Right forelimb (tissue), 1 donor: ENCODE measurements around the gene SLC6A6.

Source experiments
- DNase-seq: peaks from one replicate; pipeline ENCODE4 v3.0.0-alpha.2; 2018

The SLC6A6 gene

GRCh38 chr3:14438262-14438661 lies 35.9 kb downstream of the SLC6A6 start:
- DNase-seq: no peak

- no peak for DNase-seq
These were observed 36.5 kb downstream of the SLC6A6 start for GRCh38 chr3:14438929-14439328.

DNA sequence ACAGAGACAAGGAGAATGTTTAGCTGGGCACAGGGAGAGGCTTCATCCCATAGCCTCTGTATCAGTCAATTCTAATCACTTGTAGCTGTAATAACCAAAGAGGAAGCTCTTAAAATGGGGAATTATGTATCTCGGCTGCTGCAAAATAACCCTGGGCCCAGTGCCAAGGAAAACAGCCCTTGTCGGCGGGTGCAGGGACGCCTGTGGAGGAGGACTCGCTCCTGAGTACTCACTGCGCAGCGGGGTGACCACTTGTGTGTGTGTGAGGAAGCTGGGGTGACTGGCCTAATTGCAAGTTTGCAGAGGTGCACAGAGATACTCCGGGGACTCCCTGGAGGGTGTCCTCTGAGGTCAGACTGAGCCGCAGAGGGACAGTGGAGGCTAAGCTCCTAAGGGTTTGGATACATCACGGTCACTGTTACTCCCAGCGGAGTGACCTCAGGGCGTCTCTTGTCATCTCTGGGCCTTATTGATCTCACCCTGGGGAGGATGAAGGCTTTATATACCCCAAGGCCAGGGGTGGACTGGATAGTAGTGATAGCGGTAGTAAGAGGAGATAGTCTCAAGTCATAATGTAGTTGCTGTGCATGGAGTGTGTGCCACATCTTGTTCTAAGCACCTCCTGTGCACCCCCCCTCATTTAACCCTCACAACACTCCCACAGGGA lies 37.2 kb downstream of the SLC6A6 start:
- DNase-seq: peak; percentile 67

DNA sequence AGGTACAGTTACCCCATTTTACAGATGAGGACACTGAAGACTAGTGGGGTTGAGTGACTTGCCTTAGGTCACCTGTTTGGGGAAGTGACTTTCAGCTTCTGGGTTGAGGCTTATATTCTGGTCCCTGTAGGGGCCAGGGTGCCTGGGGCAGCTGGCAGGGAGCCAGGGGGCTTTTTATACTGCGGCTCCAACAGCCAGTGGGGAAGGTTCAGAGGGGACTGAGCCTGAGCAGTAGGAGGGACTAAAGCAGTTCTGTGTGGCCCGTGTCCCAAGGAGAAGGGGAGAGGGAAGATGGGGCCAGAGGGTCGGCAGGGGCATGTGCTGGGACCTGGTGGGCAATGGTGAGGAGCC lies 37.7 kb downstream of the SLC6A6 start:
- no peak for DNase-seq

DNA sequence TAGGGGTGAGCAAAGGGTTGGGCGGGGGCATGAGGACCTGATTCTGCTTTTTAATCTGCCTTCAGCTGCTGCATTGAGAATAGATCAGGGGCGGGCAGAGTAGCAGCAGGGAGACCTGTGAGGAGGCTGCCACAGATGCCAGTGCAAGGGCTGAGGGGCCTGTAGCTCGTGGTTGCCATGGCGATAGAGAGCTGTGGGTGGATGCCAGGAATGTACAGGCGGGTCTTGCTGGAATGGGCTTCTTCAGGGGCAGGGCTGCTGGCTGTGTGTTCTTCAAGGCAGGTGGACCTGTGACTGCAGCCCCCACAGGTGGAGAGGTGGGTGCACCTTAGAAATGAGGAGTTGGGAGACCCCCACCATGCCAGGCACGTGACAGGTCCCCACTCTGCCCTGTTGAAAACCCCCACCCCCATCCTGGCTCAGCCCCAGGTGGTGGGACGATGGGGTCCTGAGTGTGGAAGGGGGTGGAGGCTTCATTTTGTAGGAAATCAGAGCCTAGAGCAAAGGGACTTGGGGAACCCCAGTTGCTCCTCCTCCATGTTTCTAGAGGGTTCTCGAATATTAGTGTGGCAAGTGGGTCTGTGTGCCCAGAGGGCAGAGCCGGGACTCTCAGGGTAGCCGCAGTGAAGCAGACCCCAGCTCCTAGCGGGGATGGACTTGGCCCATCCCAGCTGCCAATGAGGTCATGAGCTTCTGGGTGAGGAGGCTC lies 38.3 kb downstream of the SLC6A6 start:
- no peak for DNase-seq

- no peak for DNase-seq
These were observed 39.0 kb downstream of the SLC6A6 start for GRCh38 chr3:14441240-14441919.

GRCh38 chr3:14441920-14442300 lies 39.5 kb downstream of the SLC6A6 start:
- DNase-seq: no peak

GRCh38 chr3:14444380-14444779 lies 42.0 kb downstream of the SLC6A6 start:
- no peak for DNase-seq

DNA sequence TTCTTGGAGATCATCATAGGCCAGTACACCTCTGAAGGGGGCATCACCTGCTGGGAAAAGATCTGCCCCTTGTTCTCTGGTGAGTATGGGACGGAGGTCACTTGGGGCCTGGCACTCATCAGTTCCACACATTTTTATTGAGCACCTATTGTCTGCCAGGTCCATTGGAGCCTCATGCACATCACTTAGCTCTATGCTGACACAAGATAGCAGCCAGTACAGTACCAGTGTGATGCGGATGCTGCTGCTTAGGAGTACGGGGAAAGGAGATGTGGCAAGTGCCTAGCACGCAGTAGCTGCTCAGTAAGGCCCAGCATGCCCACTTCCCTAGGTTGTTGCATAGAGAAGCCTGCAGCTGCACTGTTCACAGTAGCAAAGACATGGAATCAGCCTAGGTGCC lies 43.4 kb downstream of the SLC6A6 start:
- DNase-seq: no peak

- no peak for DNase-seq
These were observed 44.7 kb downstream of the SLC6A6 start for GRCh38 chr3:14446988-14447570.

DNA sequence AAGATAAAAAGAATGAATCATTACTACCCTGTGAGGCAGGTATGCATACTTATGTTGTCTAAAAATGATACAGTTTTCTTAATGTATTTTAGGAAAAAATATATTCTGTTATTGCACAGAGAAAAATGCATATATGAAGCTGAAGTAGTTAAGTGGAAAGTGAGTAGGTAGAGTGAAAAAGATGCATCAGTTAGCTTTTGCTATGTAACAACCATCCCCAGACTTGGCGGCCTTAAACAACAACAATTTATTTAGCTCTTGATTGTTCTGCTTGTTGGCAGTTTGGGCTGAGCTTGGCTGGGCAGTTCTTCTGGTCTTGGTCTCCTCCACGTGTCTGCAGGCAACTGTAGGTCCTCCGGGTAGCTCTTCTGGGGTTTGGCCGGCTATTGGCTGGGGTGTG lies 45.7 kb downstream of the SLC6A6 start:
- DNase-seq: no peak

DNA sequence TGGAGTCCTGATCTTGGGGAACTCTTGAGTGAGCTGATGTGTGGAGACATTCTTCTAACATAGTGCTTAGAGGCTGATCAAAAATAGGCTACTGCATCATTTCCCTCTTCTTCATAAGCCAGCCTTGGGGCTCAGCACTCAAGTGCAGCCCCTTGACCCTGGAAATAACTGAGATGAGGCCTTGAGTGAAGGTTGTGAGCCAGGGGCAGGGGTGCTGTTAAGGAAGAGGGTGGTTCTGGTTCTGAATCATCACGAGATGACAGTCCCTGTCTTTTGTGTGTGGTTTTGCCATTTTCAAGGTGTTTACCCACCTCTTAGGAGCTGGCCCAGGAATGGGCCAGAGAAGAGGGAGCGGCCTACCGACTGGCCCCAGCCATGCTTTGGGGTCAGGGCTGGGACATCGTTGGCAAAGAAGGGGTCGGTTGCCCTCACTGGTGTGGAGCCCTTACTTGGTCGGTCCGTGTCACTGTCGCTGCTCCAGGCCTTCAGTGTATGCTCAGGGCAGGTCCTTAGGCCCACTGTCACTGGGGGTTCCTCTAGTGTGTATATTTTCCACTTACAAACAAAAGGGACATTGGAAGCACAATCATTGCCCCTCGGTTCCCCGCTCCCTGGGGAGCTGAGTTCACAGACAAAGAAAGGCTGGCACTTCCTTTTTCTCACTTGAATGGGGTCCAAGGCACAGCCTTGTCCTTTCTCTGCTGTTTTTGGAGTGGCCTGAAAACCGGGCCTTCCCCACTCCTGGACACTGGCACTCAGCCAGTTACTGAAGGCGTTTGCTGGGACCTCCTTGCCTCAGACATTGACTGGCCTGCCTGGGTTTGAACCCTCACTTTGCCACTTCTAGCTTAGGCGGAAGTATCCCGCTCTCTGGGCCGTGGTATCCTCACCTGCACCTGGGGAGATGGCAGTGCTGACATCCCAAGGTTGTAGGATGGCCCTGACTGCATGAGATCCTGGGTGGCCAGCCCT lies 46.6 kb downstream of the SLC6A6 start:
- no peak for DNase-seq

GRCh38 chr3:14450506-14450905 lies 48.1 kb downstream of the SLC6A6 start:
- no peak for DNase-seq

DNA sequence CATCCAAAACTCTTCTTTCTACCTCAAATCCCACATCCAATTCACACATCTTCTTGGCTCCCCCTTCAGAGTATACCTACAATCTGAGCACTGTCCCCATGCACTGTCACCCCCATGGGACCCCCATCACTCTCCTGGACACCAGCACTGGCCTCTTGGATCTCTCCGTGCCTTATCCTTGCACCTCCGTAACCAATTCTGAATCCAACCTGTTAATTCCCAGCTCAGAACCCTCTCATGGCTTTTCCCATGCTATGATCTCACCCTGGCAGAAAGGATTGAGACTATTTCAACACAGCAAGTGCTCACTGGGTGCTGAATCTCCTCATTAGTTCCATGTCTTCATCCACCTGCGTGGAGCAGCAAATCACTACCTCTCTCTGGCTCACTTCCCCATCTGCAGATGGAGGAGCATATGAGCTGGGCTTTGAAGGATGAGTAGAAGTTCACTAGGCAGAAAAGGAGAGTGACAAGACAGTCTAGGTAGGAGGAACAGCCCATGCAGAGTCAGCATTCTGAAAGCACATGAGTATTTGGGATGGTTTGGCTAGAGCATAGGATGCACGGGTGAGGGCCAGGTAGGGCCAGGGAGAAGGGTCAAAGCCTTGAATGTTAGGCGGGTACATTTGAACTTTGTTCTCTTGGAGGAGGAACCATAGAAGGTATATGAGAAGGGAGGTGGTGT lies 48.7 kb downstream of the SLC6A6 start:
- DNase-seq: no peak

DNA sequence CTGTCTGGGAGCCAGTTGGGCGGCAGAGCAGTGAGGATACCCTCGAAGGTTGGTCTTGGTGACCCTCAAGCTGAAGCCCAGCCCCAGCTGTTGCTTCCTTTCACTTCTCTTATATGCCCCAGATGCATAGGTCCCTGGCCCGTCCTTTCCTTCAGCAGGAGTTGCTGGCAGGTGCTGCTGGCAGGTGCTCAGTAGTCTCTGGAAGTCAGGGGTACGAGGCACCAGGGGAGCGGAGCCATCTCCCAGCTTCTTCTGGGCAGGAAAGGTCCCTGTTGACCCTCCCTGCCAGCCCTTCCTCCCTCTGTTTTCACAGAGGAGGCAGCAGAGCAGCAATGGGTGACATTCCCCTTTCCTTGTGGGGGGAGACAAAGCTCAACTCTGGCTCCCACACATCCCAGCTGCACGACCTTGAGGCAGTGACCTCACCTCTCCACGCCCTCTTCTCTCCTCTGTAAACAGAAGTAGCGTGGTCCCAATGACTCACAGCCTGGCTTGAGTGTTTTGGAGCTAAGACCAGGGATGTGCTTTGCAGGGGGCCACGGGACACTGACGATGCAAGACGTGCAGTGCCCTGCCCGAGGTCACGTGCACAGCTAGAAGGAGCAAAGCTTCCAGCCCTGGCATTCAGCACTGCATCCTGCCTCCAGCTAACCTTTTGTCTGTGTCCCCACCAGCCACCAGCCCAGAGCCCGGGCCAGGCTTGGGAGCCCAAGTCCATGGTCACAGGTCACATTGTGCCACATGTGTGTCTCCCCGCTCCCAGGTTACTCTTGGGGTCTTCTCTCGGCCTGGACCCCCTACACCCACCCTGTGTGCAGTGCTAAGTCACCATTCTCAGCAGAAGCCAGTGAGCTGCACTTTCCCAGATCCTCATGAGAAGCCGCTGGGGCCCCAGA lies 49.7 kb downstream of the SLC6A6 start:
- DNase-seq: peak; percentile 64

- DNase-seq: peak; percentile 96
These were observed 50.6 kb downstream of the SLC6A6 start for GRCh38 chr3:14452740-14453710.

DNA sequence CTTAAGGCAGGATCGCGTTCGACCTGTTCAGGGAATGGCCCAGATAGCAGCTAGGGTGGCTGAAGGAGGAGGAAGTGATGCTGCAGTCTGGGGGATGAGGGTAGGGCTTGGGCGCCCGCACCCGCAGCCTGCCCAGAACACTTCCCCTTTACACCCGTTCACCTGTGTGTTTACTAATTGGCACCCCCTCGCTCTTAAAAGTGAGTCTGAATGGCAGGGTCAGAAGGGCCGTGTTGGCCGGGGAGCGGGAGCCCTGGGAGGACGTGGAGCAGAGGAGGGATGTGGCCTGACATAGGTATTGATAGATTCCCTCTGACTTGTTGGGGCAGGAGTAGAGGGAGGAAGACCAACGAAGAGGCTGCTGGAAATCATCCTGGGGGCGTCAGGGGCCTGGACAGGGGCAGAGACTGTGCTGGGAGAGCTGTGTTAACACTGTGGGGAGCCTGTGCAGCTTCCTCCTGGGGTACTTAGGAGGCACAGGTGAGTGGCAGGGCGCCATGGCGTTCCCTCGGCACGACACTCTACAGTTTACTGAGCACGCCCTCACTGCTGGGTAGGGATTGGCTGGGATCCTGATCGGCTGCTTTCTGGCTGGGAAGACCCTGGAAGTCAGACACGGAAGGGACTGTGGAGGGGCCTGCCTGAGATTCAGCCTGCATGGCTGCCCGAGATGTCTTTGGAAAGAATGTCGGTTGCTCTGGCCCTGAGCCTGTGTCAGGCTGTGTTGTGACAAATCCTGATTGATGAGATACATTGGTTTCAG lies 51.7 kb downstream of the SLC6A6 start:
- DNase-seq: no peak

- DNase-seq: no peak
These were observed 52.4 kb downstream of the SLC6A6 start for GRCh38 chr3:14454639-14455310.
